HG03095 (cell line): ENCODE measurements around the gene ANTXR2.
"Not testable (repeated sequence)": the region's sequence is repeated elsewhere in the genome, so short reads cannot be mapped to it uniquely, and the experiment has no call there.

Experiments
- ATAC-seq: cut with Tn5 transposase; IDR thresholded peaks from one replicate; pipeline ENCODE4 v1.9.1; 2021; ENCODE audit warnings: moderate library complexity; ENCODE audit not compliant: unreplicated experiment

The ANTXR2 gene

DNA sequence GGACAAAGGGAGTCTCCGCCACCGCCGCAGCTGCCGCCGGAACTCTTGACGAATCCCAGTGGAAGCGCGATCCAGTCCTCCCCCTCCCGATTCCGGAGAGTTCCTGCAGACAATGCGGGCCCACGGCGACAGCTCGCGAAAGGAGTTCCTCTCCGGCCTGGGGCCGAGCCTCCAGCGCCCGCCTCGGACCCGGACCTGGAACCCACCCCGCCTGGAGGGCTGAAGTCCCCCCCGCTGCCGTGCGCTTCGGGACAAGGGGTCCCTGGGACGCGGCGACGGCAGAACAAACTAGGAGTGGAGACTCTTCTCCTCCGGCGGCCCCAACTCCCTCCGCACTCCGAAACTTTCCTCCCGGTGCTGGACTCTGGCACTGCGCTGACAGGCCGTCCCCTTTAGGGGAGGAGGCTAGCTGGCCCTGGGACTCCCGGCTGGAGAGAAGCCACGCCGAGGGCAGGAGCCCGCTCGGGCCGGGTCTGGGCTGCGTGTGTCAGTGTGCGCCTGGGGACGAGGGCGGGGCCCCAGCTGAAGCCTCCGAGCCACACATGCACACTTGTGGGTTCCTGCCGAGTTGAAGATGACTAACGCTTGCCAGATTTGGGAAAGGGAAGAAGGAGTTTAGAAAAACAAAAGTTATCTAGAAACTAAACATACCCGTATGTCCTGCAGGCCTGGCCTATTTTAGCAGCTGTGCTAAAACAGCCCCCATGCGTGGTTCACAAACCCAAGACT, at the start of gene ANTXR2:
TSS of gene ANTXR2 (minus strand) at position 486 of the 729 bp plus-strand sequence. CDS start 669 bp downstream, outside the sequence.
- peak; percentile 61 for ATAC-seq

DNA sequence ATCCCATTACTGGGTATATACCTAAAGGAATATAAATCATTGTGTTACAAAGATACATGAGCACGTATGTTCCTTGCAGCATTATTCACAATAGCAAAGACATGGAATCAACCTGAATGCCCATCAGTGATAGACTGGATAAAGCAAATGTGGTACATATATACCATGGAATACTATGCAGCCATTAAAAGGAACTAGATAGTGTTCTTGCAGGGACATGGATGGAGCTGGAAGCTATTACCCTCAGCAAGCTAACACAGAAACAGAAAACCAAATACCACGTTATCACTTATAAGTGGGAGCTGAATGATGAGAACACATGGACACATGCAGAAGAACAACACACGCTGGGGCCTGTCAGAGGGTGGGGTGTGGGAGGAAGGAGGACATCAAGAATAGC, 48.8 kb upstream of the ANTXR2 start:
- ATAC-seq = not testable (repeated sequence)

DNA sequence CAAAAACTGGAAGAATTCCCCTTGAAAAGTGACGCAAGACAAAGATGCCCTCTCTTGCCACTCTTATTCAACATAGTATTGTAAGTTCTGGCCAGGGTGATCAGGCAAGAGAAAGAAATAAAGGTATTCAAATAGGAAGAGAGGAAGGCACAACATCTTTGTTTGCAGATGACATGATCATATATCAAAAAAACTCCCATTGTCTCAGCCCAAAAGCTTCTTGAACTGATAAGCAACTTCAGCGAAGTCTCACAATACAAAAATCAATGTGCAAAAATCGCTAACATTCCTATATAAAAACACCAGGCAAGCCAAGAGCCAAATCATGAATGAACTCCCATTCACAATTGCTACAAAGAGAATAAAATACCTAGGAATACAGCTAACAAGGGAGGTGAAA, 46.6 kb upstream of the ANTXR2 start:
- ATAC-seq = not testable (repeated sequence)

DNA sequence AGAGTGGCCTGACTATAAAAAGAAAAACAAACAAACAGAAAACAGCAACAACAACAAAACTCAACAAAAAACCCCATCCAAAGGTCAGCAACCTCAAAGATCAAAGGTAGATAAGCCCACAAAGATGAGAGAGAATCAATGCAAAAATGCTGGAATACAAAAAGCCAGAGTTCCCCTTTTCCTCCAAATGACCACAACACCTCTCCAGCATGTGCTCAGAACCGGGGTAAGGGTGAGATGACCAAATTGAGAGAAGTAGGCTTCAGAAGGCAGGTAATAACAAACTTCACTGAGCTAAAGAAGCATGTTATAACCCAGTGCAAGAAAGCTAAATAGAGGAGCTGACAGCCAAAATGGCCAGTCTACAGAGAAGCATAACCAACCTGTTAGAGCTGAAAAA, 43.5 kb upstream of the ANTXR2 start:
- no peak for ATAC-seq

DNA sequence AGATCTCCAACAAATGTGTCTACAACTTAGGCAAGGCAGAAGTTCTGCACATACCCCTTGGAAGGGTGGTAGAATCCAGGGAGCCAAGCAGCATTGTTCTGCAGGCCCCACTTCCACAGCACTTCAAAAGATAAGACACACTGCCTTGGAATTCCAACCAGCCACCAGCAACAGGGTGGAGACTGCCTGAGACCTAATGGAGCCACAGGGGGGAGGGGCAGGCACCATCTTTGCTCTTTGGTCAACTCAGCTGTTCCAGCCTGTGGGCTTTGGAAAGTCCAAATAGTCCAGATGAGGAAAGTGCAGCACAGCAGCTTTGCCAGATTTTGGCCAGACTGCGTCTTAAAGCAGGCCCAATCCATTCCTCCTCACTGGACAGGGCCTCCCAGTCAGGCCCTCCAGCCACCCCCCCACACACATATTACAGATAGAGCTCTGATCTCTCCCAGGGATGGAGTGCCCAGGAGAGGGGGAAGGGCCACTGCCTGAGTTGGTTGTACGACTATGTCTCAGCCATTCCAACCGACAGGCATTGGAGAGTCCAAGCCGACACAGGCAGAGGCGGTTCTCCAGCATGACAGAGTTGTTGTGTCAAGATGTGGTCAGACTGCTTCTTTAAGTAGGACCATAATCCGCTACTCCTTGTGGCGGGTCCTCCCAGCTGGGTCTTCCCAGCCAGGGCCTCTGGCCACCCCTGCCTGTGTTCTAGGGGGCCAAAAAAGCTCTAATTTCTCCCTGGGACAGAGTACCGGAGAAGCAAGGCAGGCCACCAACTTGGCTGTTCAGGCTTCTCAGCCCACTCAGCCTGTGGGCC, 42.5 kb upstream of the ANTXR2 start:
- ATAC-seq = no peak

DNA sequence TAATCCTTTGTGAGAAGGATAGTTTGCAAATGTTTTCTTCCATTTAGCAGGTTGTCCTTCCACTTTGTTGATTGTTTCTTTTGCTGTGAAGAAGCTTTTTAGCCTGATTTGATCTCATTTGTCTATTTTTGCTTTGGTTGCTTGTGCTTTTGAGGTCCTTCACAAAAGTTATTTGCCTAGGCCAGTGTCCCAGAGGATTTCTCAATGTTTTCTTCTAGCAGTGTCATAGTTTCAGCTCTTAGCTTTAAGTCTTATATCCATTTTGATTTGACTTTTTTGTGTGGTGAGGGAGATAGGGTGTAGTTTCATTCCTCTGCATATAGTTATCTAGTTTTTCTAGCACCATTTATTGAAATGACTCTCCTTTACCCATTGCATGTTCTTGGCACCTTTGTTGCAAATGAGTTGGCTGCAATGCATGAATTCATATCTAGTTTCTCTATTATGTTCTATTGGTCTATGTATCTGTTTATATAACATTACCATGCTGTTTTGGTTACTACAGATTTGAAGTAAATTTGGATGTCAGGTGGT, 41.8 kb upstream of the ANTXR2 start:
- ATAC-seq = no peak

DNA sequence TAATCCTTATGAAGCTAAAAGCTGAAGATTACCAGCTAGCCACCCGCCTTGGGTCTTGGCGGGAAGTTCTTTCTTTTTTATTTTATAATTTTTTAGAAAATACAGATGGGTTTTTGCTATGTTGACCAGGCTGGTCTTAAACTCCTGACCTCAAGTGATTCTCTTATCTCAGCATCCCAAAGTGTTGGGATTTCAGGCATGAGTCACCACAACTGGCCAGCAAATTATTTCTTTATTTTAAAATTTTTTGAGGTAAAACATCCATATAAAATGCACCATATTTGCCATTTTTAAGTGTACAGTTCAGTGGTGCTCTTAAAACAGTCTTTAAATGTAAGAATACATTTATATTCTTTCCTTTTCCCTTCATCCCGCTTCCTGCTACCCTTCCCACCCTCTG, 40.6 kb upstream of the ANTXR2 start:
- no peak for ATAC-seq

DNA sequence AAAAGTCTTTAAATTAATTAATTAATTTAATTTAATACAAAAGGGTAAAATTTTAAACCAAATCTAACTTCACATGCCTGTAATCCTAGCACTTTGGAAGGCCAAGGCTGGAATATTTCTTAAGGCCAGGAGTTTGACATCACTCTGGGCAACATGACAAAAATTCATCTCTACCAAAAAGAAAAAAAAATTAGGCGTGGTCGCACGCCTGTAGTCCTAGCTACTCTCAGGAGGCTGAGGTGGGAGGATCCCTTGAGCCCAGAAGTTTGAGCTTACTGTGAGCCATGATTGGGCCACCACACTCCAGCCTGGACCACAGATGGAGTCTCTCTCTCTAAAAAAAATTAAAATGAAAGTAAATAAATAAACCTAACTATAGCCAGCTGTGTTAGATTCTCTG, 39.2 kb upstream of the ANTXR2 start:
- ATAC-seq = no peak

DNA sequence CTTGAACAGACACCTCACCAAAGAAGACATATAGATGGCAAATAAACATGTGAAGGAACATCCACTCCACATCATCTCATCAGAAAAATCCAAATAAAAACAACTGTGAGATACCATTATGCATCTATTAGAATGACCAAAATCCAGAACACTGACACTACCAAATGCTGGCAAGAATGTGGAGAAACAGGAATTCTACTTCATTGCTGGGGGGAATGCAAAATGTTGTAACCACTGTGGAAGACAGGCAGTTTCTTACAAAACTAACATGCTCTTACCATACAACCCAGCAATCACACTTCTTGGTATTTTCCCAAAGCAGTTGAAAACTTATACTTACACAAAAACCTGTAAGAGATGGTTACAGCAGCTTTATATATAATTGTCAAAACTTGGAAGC, 38.2 kb upstream of the ANTXR2 start:
- ATAC-seq = no peak

DNA sequence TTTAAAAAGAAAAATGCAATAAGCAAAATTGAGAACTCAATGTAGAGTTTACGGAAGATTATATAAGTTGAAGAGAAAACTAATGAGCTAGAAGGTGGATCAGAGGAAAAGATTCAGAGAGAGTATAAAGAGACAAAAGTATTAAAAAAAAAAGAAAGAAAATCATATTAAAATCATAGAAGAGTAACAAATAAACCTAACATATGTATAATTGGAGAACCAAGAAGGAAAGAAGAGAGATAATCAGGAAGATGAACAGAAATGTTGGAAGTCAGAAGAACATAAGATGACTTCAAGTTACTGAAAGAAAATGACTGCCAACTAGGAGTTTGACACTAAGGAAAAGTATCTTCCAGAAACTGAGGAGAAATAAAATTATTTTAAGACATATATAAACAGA, 34.3 kb upstream of the ANTXR2 start:
- ATAC-seq = no peak

DNA sequence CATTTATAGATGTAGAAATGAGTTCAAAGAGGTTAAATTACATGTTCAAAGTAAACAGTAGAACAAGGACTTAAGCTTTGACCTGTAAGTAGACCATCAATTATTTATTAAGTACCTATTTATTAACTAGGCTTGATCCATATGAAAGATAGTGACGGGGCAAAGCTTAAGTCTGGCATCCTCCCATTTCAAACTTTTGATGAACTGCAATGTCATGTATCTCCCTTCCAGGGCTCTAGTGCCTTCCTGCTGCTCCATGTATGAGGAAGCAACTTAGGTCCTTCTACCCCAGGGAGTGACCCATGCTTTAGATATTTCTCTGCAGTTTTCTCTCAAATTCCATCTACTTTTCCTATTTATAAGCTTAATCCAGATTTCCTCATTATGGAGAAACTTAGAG, 31.9 kb upstream of the ANTXR2 start:
- ATAC-seq = no peak

DNA sequence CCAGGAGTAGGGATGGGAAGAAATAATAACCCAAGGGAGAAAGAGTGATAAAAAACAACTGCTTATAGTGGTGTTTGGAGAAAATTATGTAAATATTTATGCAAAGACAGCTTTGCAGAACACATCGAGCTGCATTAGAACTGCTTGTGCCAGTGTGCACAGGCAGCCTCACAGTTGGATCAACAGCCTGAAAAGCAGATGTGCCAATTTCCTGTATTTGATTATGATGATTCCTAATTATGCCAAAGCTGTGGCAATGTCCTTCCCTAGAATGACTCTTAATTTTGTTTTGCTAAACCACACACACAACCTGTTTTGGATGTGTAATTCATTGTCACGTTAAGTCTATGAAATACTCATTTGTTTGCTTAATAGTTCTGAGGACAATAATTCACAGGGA, 30.6 kb upstream of the ANTXR2 start:
- ATAC-seq = no peak

DNA sequence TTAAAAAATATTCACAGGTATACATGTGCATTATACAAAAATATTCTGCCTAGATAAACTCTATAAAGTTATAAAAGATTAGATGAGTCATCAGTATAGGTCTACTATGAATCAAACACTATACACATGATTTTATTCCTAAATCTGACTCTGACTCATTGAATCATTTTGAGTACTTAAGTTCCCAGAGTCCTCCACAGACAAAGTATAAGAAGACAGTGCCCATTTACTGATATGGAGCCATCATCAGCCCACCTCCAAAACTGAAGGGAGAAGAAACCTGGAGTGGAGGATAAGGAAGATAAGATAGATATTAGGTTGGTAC, 28.7 kb upstream of the ANTXR2 start:
- ATAC-seq = no peak

DNA sequence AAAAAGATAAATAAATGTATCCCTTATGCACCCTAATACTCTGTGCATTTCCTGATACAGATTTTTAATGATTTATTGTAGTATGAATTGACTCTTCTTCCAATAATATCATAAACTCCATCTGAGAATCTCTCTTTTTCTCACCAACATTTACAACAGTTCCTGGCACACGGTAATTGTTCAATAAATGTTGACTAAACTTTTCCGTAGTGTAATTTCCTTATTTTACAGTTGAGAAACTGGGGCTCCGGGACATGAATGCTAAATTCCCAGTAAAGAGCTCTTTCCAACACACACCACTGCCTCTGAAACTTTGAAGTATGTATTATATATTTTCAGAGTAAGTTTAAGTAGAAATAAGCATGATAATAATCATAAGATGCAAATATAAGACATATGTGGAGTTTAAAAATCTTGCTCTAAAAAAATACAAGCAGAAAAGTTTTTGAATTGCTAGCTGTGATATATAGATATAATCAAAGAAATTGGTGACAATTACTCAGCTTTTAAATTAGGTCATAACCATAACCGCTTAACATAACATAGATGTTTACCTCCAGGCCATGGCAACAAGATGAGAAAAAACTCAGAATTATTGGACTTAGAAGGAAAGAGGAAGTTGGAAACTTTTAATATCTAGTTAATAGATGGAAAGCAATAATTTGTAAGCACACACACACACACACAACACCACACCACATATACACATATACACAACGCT, 28.2 kb upstream of the ANTXR2 start:
- no peak for ATAC-seq

DNA sequence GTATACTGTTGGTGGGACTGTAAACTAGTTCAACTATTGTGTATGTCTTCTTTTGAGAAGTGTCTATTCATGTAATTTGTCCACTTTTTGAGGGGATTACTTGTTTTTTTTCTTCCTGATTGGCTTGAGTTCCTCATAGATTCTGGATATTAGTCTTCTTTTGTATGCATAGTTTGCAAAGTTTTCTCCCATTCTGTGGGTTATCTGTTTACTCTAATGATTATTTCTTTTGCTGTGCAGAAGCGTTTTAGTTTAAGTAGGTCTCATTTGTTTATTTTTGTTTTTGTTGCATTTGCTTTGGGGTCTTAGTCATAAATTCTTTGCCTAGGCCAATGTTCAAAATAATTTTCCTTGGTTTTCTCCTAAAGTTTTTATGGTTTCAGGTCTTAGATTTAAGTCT, 26.6 kb upstream of the ANTXR2 start:
- ATAC-seq = no peak

DNA sequence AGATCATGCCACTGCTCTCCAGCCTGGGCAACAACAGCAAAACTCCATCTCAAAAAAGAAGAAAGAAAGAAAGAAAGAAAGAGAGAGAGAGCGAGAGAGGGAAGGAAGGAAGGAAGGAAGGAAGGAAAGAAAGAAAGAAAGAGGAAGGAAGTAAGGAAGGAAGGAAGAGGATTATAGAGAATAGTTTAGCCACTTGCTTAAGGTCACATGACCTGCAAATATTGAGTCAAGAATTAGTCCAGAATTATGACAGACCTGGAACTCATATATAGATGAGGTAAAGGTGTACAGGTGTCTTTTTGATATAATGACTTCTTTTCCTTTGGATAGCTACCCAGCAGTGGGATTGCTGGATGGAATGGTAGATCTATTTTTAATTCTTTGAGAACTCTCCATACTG, 25.6 kb upstream of the ANTXR2 start:
- no peak for ATAC-seq

DNA sequence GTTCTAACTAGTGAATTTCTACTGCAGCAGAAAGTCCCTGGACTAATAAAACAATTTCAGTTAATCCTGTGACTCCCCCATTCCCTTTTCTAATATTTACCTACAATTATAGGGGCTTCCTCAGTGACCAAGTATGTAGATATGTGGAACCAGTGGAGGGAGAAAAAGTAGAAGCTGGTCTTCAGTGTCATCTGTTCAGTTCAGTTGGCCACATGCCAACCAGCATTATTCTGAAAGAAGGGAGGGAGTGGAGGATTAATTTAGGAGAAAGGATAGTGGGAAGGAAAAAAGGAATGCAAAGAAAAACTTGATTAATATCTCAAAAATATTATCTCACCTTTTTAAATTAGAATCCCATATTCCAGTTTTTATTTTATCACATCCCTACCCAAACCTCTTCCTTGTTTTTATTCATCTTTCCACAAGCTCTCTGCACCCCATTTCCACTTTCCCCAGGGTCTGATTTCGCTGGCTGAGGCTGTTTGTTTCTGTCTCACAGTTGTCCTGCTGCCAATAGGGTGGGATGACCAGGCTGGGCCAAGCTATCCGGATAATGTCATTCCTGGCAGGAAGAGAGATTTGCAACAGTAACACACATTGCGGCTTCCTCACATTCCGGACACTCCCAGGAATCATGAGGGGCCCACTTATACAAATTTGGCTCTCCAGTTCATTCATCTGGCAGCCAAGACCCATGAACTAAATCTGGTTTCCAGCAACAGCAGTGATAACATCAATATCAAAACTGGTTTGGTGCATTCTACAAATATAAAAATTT, 24.6 kb upstream of the ANTXR2 start:
- no peak for ATAC-seq

DNA sequence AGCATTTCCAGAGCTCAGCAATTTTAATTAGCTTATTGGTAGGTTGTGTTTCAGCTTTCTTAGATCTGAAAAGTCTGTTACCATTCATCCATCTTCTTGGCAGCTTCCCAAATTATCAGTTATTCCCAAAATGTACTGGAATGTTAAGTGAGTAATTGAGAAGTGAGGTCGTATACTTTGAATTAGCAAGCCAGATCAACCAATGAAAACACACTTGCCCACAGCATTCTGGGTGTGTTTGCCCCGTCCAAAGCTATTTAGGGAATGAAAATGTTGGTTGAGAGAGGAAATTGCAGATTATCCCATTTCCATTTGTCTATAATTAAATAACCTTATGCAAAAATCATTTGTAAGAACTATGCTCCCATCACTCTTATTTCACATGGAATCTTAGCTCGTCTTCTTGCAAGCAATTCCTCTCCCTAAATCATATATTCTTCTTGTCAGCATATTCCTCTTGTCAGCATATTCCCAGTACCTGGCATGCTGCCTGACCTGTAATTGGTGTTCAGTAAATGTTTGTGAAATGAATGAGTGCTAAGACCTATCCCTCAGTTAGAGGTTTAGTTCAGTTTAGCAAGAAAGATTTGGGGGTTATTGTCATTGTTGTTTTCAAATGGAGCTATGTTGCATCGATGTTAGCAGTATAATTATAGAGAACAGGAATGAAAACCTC, 23.3 kb upstream of the ANTXR2 start:
- no peak for ATAC-seq

DNA sequence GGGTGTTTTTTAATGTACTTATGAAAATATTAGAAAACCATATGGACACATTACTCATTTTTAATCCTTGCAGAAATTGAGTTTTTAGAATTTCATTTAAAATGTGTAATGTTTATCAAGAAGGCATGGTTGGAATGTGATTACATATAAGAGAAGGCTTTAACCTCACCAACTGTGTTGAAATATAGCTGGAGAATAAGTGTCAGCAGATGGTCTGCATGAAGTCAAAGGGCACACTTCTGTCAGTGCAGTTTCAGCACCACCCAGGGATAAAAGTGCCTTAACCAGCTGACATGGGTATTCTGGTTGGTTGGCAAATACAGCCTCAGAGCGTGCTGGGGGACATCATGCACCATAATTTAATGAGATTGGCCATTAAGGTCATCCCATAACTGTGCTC, 21.2 kb upstream of the ANTXR2 start:
- ATAC-seq = no peak

DNA sequence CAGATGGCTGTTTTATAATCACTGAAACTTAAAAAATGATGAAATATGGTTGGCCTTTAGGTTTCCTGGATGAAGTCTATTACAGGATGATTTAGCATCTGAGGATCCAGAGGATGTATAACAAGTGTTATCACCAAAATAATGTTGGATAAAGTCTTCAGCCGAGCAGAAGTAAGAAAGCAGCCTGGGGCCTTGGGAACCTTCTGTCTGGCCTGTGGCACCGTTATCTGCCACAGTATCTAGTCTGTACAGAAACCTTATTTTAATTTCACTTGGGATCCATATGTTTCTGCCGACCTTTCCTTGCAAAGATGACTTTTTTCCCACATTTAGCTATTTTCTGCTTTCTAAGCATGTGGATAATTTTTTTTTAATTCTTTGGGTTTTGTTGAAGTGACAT, 20.5 kb upstream of the ANTXR2 start:
- ATAC-seq = no peak
